Right cardiac atrium (tissue), 5 donors: Measurements from ENCODE around the gene ARV1. TPM values are rescaled to one million over a fixed set of nuclear protein-coding genes. Genes with fewer than 3 reads are reported as not detected.

Source experiments
- ATAC-seq, 2 donors: fragments of 200-7000 bp; cut with Tn5 transposase; one replicate each; pipeline versions ENCODE4 v1.8.0 to v1.9.1; 2020; ENCODE audit warnings: moderate library complexity in 2 of 2, mild to moderate bottlenecking in 1 of 2
- DNase-seq, 3 donors: peaks; one replicate each; pipeline ENCODE4 v3.0.0-alpha.2; 2020
- H3K27ac ChIP-seq: one replicate; pipeline ENCODE4 v1.5.1; 2013; ENCODE audit warnings: mild to moderate bottlenecking, low read length, control low read depth, moderate library complexity
- H3K27me3 ChIP-seq: one replicate; pipeline ENCODE4 v1.6.1; 2013; ENCODE audit not compliant: control insufficient read depth, insufficient read depth
- H3K4me1 ChIP-seq: one replicate; pipeline ENCODE4 v1.6.1; 2013; ENCODE audit warnings: low read length; ENCODE audit not compliant: control insufficient read depth, insufficient read depth
- H3K4me3 ChIP-seq: one replicate; pipeline ENCODE4 v1.5.1; 2013; ENCODE audit warnings: low read length, control low read depth
- H3K9me3 ChIP-seq: one replicate; pipeline ENCODE4 v1.6.1; 2013; ENCODE audit warnings: low read length; ENCODE audit not compliant: control insufficient read depth
- WGBS: extraction: QIAGEN DNeasy Blood & Tissue Kit; methylation state at CpG from one replicate; pipeline ENCODE4 v1.1.7; 2013; 5-methylcytosine and 5-hydroxymethylcytosine counted together
- intact Hi-C, 4 donors: fragments of 100-400 bp; cut with DNase I; formaldehyde crosslinking; loops; one replicate each; pipeline versions ENCODE4 v1.11.0 to v1.14.0; 2022 to 2023
- polyA plus RNA-seq: library from polyadenylated mRNA; stranded (reverse); fragments of 200-250 nt; gene quantifications from one replicate; pipeline ENCODE4 v1.2.3, GENCODE V29; 2013
- total RNA-seq, 4 donors: library from RNA; stranded (reverse); fragmentation: NEBNext Ultra II Directional; extraction: Animal tissue kit (Norgen Biotek cat#: 25700); gene quantifications; one replicate each; pipeline ENCODE4 v1.2.1, GENCODE V29; 2021
- donor health status: healthy with polysubstance abuse.
- donor health status: DM: no; HTN: yes; CAD: no.
- donor health status: DM: no; HTN: no; CAD: no.
- donor health status: DM: no; HTN: yes; CAD: no; lungs with severe emphysema.
- donor health status: DM: yes; HTN: yes; CAD: no.

ARV1 gene
- total and polyA plus RNA-seq, 5 donors, result 25.2 to 48.5 (median 28.8) TPM

GRCh38 chr1:230948903-230949302 is 30.0 kb upstream of the ARV1 start:
- intact Hi-C loops, result no loop called here
- 97% methylated on average over 3 of the region's 3 CpGs for WGBS

GRCh38 chr1:230950404-230950803 is 28.5 kb upstream of the ARV1 start:
- DNase-seq, result no peak
- Histone ChIP-seq H3K27me3 (no peaks in the 10 kb centered on the region), H3K4me3 (no peak overlapping the region), H3K9me3 (no peaks in the 10 kb centered on the region), H3K4me1 (no peaks in the 10 kb centered on the region), H3K27ac (no peak overlapping the region)
- ATAC-seq, result no peak
- WGBS, result 70% methylated on average over 3 of the region's 3 CpGs
- intact Hi-C loops, result no loop called here

More at GRCh38 chr1:230948903-230949302, 30.0 kb upstream of the ARV1 start:
- DNase-seq (no peak), ATAC-seq (no peak)
- Histone ChIP-seq H3K4me3 (no peak overlapping the region), H3K27ac (no peak overlapping the region), H3K27me3 (no peaks in the 10 kb centered on the region), H3K9me3 (no peaks in the 10 kb centered on the region), H3K4me1 (no peaks in the 10 kb centered on the region)

- Histone ChIP-seq H3K4me3 (no peak overlapping the region), H3K27ac (no peak overlapping the region), H3K27me3 (no peaks in the 10 kb centered on the region), H3K4me1 (no peaks in the 10 kb centered on the region), H3K9me3 (no peaks in the 10 kb centered on the region)
- intact Hi-C loops, result no loop called here
- 94% methylated on average over 4 of the region's 4 CpGs for WGBS
- DNase-seq, result no peak
- no peak for ATAC-seq
Observed at GRCh38 chr1:230957580-230957989, 21.3 kb upstream of the ARV1 start.

- intact Hi-C loops, result no loop called here
- Histone ChIP-seq H3K4me3 (no peak overlapping the region), H3K4me1 (no peaks in the 10 kb centered on the region), H3K27me3 (no peaks in the 10 kb centered on the region), H3K9me3 (no peaks in the 10 kb centered on the region), H3K27ac (no peak overlapping the region)
- 96% methylated on average over 4 of the region's 4 CpGs for WGBS
- ATAC-seq (no peak), DNase-seq (no peak)
Observed at GRCh38 chr1:230958370-230958769, 20.5 kb upstream of the ARV1 start.

GRCh38 chr1:230964896-230965295 is 14.0 kb upstream of the ARV1 start:
- no peak overlapping the region for H3K4me3 ChIP-seq
- no peak overlapping the region for H3K27ac ChIP-seq
- no peaks in the 10 kb centered on the region for H3K4me1 ChIP-seq
- no peaks in the 10 kb centered on the region for H3K27me3 ChIP-seq
- H3K9me3 ChIP-seq, result no peaks in the 10 kb centered on the region
- DNase-seq (no peak), ATAC-seq (no peak)
- WGBS, result 46% methylated on average over 2 of the region's 2 CpGs
- intact Hi-C loops, result no loop called here

- DNase-seq (no peak), ATAC-seq (no peak)
- Histone ChIP-seq H3K9me3 (no peaks in the 10 kb centered on the region), H3K27me3 (no peaks in the 10 kb centered on the region), H3K4me1 (no peaks in the 10 kb centered on the region), H3K4me3 (no peak overlapping the region), H3K27ac (no peak overlapping the region)
- 95% methylated on average over 5 of the region's 5 CpGs for WGBS
- intact Hi-C loops, result no loop called here
Observed at GRCh38 chr1:230965535-230965934, 13.4 kb upstream of the ARV1 start.

- no peak overlapping the region for H3K4me3 ChIP-seq
- DNase-seq (no peak), ATAC-seq (no peak)
- no peaks in the 10 kb centered on the region for H3K4me1 ChIP-seq
- H3K27me3 ChIP-seq, result no peaks in the 10 kb centered on the region
- H3K27ac ChIP-seq, result no peak overlapping the region
- WGBS, result 91% methylated on average over 5 of the region's 5 CpGs
- intact Hi-C loops, result no loop called here
- no peaks in the 10 kb centered on the region for H3K9me3 ChIP-seq
Observed at GRCh38 chr1:230966358-230966873, 12.5 kb upstream of the ARV1 start.

- no peaks in the 10 kb centered on the region for H3K27me3 ChIP-seq
- intact Hi-C loops, result no loop called here
- H3K27ac ChIP-seq, result no peak overlapping the region
- DNase-seq, result no peak
- no peak overlapping the region for H3K4me3 ChIP-seq
- no peaks in the 10 kb centered on the region for H3K9me3 ChIP-seq
- WGBS, result 87% methylated on average over 5 of the region's 5 CpGs
- no peak for ATAC-seq
- H3K4me1 ChIP-seq, result no peaks in the 10 kb centered on the region
Observed at GRCh38 chr1:230970432-230970831, 8.5 kb upstream of the ARV1 start.

- DNase-seq (no peak), ATAC-seq (no peak)
- Histone ChIP-seq H3K4me3 (no peak overlapping the region), H3K9me3 (no peaks in the 10 kb centered on the region), H3K4me1 (no peaks in the 10 kb centered on the region), H3K27ac (no peak overlapping the region), H3K27me3 (no peaks in the 10 kb centered on the region)
- intact Hi-C loops, result no loop called here
Observed at GRCh38 chr1:230971771-230972170, 7.1 kb upstream of the ARV1 start.

- intact Hi-C loops, result no loop called here
- DNase-seq (no peak), ATAC-seq (no peak)
- WGBS, result 67% methylated on average over 1 of the region's 1 CpG
- Histone ChIP-seq H3K4me3 (no peak overlapping the region), H3K9me3 (no peaks in the 10 kb centered on the region), H3K27ac (no peak overlapping the region), H3K27me3 (no peaks in the 10 kb centered on the region), H3K4me1 (no peaks in the 10 kb centered on the region)
Observed at GRCh38 chr1:230972855-230973271, 6.0 kb upstream of the ARV1 start.

GRCh38 chr1:230975636-230976035 is 3.3 kb upstream of the ARV1 start:
- intact Hi-C loops, result no loop called here

GRCh38 chr1:230976360-230976759 is 2.5 kb upstream of the ARV1 start:
- ATAC-seq, result no peak
- no peaks in the 10 kb centered on the region for H3K4me1 ChIP-seq
- DNase-seq, result no peak
- no peak overlapping the region for H3K4me3 ChIP-seq
- no peaks in the 10 kb centered on the region for H3K27me3 ChIP-seq
- intact Hi-C loops, result no loop called here
- WGBS, result 89% methylated on average over 4 of the region's 4 CpGs
- no peaks in the 10 kb centered on the region for H3K9me3 ChIP-seq
- H3K27ac ChIP-seq, result no peak overlapping the region

More at GRCh38 chr1:230975636-230976035, 3.3 kb upstream of the ARV1 start:
- no peaks in the 10 kb centered on the region for H3K4me1 ChIP-seq
- WGBS, result 80% methylated on average over 3 of the region's 3 CpGs
- no peak overlapping the region for H3K4me3 ChIP-seq
- ATAC-seq, result no peak
- no peaks in the 10 kb centered on the region for H3K9me3 ChIP-seq
- H3K27ac ChIP-seq, result no peak overlapping the region
- DNase-seq, result no peak
- no peaks in the 10 kb centered on the region for H3K27me3 ChIP-seq
